HG03354 (cell line): ENCODE results near the gene PHLDB1.

ENCODE experiments used
- ATAC-seq: cut with Tn5 transposase; IDR thresholded peaks from one replicate; pipeline ENCODE4 v1.9.1; 2021; ENCODE audit warnings: mild to moderate bottlenecking; ENCODE audit not compliant: unreplicated experiment, poor library complexity, severe bottlenecking

PHLDB1 gene

DNA sequence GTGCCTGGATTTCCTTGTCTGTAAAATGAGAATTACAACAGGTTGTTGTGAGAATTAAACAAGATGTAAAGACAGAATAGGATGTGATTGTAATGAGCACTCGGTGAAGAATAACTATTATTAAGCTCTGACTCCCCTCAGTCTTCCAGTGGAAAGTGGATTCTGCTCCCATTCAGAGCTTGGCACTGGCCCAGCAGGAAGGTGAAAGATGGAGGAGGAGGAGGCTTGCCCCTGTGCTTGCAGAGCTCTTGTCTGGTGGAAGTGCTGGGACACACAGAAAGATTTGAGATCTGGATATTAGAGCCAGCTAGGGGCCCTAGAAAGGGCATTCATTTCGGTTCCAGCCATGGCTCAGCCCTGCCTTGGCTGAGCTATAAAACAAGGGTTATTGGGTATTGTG, 28.2 kb downstream of the PHLDB1 start:
- no peak for ATAC-seq

DNA sequence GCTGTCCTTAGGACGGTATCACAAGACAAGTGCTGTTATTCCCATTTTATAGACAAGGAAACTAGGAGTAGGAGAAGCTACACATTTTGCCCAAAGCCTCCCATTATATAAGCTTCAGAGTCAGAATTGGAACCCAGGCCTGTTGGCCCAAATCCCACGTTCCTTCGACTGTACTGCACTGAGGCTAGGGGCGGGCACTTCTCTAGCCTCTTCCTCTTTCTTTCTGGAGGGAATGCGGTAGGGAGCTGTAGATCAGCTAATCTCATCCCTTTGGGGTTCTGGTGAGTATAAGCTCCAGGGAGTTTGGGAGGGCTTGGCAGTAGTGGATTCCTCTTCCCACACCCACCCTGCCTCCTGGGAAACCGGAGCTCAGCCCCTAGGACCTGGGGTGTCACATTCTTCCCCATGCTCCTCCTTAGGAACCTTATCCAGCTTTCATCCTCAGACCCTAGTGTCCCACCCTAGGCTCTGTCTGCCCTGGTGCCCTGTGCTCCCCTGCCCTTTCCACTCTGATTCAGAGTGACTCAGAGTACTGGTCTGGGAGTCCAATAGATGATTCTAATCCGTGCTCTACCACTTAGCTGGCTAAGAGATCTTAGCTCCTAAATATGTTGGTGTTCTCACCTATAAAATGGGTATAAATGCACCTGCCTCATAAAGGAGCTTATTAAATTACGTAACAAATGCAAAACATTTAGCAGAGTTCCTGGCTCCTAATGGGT, 29.3 kb downstream of the PHLDB1 start:
- no peak for ATAC-seq

DNA sequence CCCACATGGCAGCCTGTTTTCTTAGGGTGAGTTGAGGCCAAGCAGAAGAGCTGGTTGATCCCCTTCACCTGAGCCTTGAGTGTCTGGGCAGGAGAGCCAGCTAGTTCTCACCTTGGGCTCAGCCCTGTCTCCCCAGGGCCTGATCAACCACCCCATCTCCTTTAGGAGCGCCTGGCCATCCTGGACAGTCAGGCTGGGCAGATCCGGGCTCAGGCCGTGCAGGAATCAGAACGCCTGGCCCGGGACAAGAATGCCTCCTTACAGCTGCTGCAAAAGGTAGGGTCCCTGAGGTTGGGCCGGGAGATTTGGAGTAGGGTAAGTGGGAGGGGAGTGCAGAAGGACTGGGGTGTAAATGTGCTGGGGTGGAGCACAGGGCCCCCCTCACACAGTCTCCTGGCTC, 31.3 kb downstream of the PHLDB1 start:
- ATAC-seq: no peak

DNA sequence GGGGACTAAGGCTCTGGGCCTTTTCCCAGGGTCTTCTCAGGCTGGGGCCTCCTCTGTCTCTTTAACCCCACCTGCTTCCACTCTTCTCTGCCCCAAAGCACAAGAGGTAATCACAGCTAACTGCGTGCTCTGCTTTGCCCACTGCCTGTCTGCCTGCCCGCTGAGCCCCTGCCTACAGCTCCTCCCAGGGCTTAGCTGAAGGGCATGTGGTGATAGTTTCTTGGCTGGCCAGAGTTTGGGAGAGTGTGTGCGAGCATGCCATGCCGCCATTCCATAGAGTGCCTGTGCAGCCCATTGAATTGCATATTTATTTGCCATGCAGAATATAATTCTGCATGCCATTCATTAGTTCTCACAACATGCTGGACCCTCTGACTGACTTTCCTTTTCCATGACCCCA, 32.5 kb downstream of the PHLDB1 start:
- ATAC-seq: no peak

DNA sequence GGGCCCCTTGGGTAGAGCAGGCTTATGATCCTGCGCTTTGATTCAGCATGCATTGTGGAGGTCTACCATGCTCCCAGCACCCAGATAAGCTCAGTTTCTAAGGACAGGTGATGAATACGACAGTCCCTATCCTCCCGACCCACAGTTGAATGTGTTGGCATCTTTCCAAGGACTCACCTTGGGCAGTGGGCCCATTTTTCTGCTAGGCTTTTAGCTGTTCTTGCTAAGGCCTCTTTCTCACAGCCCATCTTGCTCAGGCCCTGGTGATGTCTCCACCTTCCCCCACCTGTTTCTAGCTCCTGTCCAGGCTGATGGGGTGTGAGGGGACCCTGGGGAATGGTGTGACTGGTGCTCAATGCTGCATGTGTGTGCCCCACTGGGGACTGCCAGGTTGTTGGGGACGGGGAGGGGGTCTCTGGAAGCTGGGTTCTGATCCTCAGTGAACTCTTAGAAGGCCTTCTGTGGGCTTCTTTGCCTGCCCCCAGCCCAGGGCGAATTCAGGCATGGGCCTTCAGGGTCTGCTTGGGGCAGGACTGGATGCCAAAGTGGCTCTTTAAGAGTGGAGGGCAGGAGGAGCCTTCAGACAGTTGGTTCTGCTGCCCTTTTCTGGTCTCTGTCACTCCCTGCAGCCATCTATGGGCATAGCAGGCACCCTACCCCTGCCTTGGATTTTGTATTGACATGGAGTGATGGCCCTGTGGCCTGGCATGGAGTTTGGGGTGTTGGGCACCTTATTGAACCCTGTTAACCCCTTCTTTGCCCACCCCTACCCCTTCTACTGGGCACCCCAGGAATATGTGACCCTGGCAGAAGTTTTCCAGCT, 33.1 kb downstream of the PHLDB1 start:
- ATAC-seq: no peak

DNA sequence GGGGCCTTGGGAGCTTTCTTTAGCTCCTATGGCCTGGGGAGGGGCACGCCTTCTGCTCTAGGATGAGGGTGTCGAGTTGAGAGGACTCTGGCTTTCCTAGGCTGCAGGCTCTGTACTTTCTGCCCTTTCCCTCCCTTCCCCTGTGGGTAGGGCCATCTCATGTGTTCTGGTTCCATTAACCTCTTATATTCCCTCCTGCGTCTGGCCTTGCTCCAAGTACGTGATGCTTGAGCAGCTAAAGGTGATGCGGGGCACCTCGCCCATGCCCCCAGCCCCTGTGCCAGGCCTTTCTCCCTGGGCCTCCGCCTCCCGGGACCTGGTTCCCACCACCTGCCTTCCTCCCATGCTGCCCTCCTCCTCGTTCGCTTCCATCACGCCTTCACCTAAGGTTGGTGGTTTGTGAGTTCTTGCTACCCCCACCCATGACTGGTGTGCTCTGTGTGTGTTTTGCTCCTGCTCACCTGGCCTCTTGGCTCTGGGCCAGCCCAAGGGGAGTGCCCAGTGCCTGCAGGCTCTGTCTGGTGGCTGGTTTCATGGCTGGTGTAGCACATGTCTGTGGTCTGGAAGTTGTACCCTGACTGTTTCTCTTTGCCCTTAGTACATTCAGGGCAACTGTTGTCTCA, 34.1 kb downstream of the PHLDB1 start:
- no peak for ATAC-seq

DNA sequence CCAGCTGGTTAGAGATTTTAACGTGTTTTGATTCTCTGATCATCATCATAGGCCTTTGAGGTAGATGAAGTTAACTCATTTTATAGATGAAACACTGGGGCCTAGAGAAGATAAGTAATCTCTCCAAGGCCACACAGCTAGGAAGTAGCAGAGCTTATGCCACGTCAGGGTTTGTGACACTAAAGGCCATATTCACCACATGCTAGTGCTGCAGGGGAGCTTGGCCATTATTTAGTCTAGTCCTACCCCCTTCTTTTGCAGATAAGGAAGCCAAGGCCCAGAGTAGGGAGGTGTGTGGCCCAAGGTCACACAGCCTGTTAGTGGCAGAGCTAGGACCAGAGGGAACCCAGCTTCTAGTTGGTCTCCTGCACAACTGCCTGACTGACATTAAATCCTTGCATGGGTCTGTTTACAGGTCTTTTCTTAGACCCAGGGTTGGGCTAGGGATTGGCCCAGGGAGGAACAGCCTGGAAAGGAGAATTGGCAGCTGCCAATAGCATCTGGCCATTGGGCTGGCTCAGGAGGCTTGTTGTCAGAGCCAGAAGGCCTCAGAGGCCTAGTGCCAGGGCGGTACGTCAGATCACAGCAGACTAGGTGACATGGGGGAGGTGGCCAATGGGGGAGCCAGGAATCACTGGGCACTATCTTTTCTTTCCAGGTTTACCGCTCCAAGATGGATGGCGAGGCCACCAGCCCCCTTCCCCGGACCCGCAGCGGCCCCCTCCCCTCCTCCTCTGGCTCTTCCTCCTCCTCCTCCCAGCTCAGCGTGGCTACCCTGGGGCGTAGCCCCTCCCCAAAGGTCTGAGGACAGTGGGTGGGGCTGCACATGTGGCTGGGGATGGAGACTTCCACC, 36.0 kb downstream of the PHLDB1 start:
- no peak for ATAC-seq

DNA sequence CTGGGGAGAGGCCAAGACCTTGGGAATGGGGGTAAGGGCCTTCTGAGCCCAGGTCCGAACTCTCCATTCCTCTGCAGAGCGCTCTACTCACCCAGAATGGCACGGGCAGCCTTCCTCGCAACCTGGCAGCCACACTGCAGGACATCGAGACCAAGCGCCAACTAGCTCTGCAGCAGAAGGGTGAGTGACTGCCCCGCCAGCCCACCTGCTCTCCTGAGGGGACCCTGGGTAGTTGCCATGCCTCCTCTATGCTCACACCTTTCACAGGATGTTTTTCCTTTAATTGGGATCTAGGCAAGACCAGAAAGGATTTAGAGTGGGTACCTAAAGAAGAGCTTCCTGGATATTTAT, 36.6 kb downstream of the PHLDB1 start:
- no peak for ATAC-seq

DNA sequence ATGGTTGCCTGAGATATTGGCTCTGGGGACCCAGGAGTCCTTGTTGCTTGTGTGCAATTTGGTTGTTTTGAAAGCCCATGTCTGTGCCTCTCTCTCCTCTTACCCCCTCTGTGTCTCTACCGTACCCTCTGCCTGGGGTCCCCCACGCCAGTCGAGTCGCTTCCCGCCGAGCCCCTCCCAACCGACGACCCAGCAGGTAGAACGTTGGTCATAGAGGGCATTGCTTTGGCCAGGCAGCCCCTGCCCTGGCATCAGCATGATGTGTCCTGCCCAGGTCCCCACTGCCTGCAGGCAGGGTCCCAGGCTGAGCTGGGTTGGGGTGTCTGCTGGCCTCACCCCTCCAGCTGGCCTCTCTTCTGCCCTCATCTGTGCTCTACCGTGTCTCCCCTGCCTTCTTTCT, 37.1 kb downstream of the PHLDB1 start:
- no peak for ATAC-seq

DNA sequence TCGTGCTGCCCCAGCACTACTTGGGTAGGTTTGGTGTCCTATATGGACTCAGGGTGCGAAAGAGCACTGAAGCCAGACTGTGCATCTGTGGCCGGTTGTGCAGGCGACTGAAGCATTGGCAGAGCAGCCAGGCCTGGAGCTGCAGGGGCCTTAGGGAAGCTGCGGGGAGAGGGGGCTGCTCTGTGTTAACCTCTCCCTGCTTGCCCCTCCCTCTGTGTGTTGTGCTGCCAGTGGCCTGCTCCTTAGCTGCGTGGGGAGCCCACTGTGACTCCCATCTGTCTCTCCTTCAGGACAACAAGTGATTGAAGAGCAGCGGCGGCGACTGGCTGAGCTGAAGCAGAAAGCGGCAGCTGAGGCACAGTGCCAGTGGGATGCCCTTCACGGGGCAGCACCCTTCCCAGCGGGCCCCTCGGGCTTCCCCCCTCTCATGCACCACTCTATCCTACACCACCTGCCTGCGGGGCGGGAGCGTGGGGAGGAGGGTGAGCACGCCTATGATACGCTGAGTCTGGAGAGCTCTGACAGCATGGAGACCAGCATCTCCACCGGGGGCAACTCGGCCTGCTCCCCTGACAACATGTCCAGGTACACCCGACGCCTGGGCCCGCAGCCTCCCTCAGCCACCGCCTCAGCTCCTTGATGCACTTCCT, 37.8 kb downstream of the PHLDB1 start:
- no peak for ATAC-seq

DNA sequence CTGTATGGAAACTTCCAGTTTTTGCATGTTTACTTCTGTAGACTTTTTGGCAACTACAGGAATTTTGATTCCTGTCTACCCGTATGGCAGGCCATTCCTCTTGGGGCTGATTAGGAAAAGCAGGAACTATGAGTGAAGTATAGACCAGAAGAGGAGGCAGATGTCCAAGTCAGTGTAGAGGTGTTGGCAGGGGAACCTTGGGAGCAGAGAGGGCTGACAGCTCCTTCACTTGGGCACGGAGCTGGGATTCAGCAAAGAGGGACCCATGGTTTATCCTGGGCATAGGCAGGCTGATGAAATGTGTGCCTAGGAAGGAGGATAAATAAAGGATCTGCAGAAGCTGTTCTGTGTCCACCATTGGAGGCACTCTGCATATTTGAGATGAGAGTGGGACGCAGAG, 39.0 kb downstream of the PHLDB1 start:
- ATAC-seq: no peak

DNA sequence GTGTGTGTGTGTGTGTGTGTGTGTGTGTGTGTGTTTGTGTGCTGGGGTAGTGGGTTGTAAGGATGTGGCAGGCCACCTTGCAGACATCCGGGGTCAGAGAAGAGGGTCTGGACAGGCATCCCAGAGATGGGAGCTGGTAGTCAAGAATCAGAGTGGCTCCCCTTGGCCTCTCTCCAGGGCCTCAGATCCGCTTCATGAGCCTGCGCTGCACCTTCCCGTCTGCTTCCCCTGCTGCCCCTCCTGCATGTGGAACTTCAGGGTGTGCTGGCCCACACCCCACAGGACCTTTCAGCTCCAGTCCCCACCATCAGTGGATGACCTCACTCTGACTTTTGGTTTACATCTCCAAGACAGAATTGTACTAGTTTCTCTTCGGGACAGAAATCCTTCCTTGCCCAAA, 40.9 kb downstream of the PHLDB1 start:
- ATAC-seq: no peak

DNA sequence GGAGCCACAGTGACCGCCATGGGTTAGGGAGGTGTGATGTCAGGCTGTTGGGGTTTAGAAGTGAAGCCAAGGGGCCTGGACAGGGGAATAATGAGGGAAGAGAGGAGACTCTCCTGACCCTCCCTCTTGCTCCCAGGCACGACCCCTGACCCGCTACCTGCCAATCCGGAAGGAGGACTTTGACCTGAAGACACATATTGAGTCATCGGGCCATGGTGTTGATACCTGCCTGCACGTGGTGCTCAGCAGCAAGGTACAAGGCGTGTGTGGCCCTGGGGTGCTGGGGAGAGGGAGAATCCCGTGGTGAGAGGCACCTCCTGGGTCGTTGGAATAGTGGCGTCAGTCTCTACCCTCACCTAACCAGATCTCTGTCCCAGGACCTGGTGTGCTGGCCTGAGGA, 42.5 kb downstream of the PHLDB1 start:
- no peak for ATAC-seq

DNA sequence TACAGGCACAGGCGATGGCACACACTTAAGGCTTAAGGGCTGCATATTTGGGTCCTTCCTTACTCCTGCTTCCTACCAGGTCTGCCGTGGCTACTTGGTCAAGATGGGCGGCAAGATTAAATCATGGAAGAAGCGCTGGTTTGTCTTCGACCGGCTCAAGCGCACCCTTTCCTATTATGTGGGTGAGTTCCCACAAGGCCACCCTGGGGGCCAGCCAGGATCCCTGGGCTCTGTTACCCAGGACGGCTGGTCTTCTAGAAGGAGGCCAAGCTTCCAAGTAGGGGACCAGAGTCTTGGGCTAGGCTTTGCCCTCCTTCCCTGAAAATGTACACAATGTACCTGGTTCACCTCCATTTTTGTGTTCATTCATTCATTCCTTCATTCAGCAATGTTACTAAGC, 43.0 kb downstream of the PHLDB1 start:
- ATAC-seq: no peak

DNA sequence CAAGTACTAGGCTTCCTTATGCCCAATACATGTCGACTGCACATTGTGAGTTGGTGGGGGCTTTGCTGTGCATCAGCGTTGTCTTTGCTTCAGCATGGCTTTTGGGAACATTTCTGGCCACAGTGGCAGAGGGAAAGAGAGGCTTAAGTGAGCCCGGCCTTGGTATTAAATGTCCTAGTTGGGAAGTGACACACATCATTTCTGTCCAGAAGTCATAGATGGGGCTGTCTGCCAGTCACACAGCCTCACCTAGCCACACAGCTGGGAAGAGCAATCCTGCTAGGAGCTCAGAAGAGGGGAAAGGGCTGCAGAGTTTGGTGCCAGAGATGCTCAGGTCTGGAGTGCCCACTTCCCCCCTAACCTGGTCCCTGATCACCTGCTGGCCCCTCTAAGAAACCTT, 44.4 kb downstream of the PHLDB1 start:
- ATAC-seq: no peak

DNA sequence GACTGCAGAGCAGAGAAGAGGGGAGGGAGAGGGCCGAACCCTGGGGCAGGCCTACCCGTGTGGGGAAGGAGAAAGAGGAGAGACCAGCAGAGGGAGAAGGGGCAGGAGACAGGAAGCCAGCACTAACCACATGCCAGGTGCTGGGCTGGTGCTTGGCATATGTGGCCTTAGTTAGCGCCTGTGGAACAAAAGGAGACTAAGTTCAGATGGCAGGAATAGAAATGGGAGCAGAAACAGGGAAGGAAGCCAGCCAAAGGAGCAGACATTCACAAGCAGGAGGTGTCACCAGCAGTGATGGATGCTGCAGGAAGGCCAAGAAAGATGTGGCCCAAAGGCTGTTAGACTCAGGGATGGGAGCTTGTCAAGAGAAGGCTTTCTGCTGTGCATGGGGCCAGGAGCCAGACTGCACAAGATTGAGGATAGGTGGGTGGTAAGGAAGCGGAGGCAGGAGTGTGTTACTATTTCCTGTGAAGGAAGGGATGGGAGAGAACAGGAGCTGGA, 45.3 kb downstream of the PHLDB1 start:
- no peak for ATAC-seq

DNA sequence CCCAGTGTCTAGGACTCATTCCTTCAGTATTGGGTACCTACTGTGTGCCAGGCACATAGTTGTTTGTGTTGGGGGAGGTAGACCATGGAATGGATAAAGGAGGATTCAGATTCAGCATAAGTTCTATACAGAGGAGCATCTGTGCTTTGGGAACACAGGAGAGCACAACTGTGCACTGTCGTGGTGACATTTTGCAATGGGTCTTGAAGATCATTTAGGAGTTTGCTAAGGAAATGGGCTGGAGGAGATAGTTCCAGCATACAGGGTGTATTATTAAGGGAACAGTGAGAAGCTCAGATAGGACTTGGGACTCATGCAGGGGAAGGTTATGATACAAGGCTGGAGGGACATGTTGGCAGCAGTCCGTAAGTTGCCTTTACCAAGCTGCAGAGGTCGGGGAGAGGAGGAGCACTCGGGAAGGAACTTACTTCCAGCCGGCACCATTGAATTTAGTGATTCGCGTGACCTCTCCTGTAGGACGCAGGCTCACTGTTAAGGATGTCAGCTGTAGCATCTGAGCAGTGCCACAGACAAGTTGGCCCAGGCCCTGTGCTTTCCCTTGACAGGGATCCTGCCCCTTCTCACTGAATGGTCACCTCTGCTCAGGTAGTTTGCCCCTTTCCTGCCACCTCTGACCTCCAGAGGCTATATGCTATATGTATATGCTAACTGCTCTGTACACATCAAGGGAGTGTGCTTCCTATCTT, 46.4 kb downstream of the PHLDB1 start:
- ATAC-seq: no peak

DNA sequence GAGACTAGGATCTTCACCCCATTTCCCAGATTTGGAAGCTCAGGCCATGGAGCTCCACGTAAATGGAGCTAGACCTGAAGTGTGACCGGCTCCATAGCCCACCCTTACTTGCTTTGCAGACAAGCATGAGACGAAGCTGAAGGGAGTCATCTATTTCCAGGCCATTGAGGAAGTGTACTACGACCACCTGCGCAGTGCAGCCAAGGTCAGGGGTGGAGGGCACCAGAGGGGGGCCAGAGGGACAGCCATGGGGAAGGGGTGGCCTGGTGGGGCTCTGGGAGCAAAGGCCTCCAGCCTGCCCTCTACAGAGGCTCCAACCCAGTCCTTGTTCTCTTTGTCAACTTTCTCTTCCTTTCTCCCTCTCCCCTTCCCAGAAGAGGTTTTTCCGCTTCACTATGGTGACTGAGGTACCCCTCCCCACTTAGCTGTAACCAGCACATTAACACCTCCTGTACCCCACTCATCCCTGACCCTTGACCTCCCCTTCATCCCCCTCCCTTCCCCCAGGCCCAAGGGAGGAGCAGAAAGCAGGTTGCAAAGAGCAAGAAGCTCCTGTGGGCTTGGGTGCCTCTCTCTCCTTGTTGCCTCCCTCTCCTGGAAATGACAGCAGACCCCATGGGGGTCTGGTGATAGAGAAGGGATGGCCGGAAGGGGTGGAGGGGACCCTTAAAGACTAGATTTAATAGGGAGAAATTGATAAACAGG, 48.2 kb downstream of the PHLDB1 start:
- no peak for ATAC-seq
